Astrocyte of the spinal cord (primary cell): ENCODE data around the gene OOEP.
"Not testable (repeated sequence)": the region's sequence is repeated elsewhere in the genome, so short reads cannot be mapped to it uniquely, and the experiment has no call there.

Source experiments
- DNase-seq: peaks from one replicate; pipeline ENCODE4 v3.0.0; 2011; ENCODE audit warnings: low read depth, low spot score
- H3K4me3 ChIP-seq: 2 replicates; pipeline ENCODE4 v1.5.1; 2011; ENCODE audit warnings: low read depth, mild to moderate bottlenecking, low read length, moderate library complexity
- CTCF ChIP-seq: IDR thresholded peaks from 2 replicates; pipeline ENCODE4 v1.5.1; 2012; ENCODE audit warnings: low read depth, mild to moderate bottlenecking, low read length, inconsistent platforms
- in situ Hi-C: cut with HindIII; loops from 2 replicates; pipeline ENCODE4 v1.10.0; 2017; ENCODE audit warnings: low sequenced_read_pairs

Gene OOEP

GRCh38 chr6:73382462-73383113 is 12.9 kb upstream of the OOEP start:
- H3K4me3 ChIP-seq = no peak overlapping the region
- in situ Hi-C loops = no loop called here
- DNase-seq = no peak
- TF ChIP-seq CTCF = no peak

- DNase-seq, in situ Hi-C loops, H3K4me3 ChIP-seq: not testable (repeated sequence)
These were observed 11.8 kb upstream of the OOEP start for GRCh38 chr6:73381531-73381930.

- TF ChIP-seq CTCF = no peak
- in situ Hi-C loops = no loop called here
- no peak overlapping the region for H3K4me3 ChIP-seq
- no peak for DNase-seq
These were observed 7.5 kb upstream of the OOEP start for GRCh38 chr6:73377225-73377624.

GRCh38 chr6:73375216-73375615 is 5.5 kb upstream of the OOEP start:
- in situ Hi-C loops = no loop called here
- no peak for DNase-seq
- TF ChIP-seq CTCF = no peak
- no peak overlapping the region for H3K4me3 ChIP-seq

- in situ Hi-C loops = no loop called here
- H3K4me3 ChIP-seq = no peak overlapping the region
- DNase-seq = no peak
- no peak for TF ChIP-seq CTCF
These were observed 2.8 kb upstream of the OOEP start for GRCh38 chr6:73372516-73372915.

GRCh38 chr6:73371984-73372383 is 2.3 kb upstream of the OOEP start:
- in situ Hi-C loops = no loop called here
- no peak for TF ChIP-seq CTCF
- H3K4me3 ChIP-seq = no peak overlapping the region
- DNase-seq = no peak

GRCh38 chr6:73369157-73369556 is 540 bp downstream of the OOEP start:
- H3K4me3 ChIP-seq = no peak overlapping the region
- no peak for TF ChIP-seq CTCF
- in situ Hi-C loops = no loop called here
- no peak for DNase-seq
